ENCODE measurements around the gene KIF5C. TPM values are rescaled to one million over a fixed set of nuclear protein-coding genes. Genes with fewer than 3 reads are reported as not detected.
A peak's percentile ranks its signal among the peaks of the same experiment; 100 is the strongest.

The KIF5C gene
- polyA plus RNA-seq, 1 donor (not counting 4 experiments of a cell fraction or from before 2014, with no cell fraction given), result 0.03 TPM

DNA sequence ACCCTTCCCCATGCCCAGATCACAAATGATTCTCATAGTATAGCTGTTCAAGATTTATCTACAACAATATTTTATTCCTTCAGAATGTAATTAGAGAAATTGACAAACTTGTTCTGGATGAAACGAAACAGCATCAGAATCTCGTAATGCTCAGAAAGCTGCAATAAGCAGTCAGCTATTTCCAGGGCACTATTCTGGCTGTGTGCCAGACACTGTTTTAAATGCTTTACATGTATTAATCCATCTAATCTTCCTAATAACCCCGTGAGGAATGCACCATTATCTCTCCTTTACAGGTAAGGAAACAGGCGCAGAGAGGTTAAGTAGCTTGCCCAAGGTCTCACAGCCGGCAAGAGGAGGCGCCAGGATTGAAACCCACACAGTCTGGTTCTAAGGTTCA, 153.3 kb downstream of the KIF5C start:
- dilution Hi-C loops (cut with MboI; ENCODE audit: extremely low pct_ligation_motif_present, low sequenced_read_pairs), result loop anchor here (10.0 kb wide), 1 partner anchor 536 kb away; no protein-coding TSS in a partner anchor
- no peaks in the 10 kb centered on the region for H3K36me3 ChIP-seq (ENCODE audit: control insufficient read depth in 2 of 2, extremely low read depth in 1 of 2, insufficient read depth in 2 of 2, low read length in 2 of 2)
- DNase-seq (ENCODE audit: low read depth, low spot score), result no peak
- no peaks in the 10 kb centered on the region for H3K9me3 ChIP-seq (ENCODE audit: control insufficient read depth, low read depth, low read length)
- no peaks in the 10 kb centered on the region for H4K20me1 ChIP-seq (ENCODE audit: control insufficient read depth, extremely low read depth, insufficient read depth, low read length)
- no peaks in the 10 kb centered on the region for H3K9me1 ChIP-seq (ENCODE audit: control insufficient read depth, extremely low read depth, insufficient read depth, low read length)
- peak overlapping the region; percentile 92 for H3K4me2 ChIP-seq (ENCODE audit: control insufficient read depth, extremely low read depth, insufficient read depth, low read depth, low read length)
- no peak for FAIRE-seq
- peak overlapping the region; percentile 76 for H3K27ac ChIP-seq (ENCODE audit: control insufficient read depth, insufficient read depth, low read length)
- peaks cover 28% of the 10 kb centered on the region for H3K4me1 ChIP-seq (ENCODE audit: control insufficient read depth, extremely low read depth, insufficient read depth, low read length)
- H2AFZ ChIP-seq (ENCODE audit: control insufficient read depth, low read length), result peak overlapping the region; percentile 62
- no peaks in the 10 kb centered on the region for H3K79me2 ChIP-seq (ENCODE audit: control insufficient read depth, insufficient read depth, low read length)
- H3K27me3 ChIP-seq (ENCODE audit: control insufficient read depth, extremely low read depth, insufficient read depth, low read length), result no peaks in the 10 kb centered on the region
- TF ChIP-seq CTCF (optimal IDR thresholded peaks at IDR 0.05 in 1 of 3, IDR thresholded peaks at IDR 0.05 in 1 of 3, conservative IDR thresholded peaks at IDR 0.05 in 1 of 3; ENCODE audit: extremely low read depth in 1 of 3, insufficient read depth in 2 of 3, low read length in 3 of 3), result no peak
- no peak for TF ChIP-seq EZH2 (IDR thresholded peaks at IDR 0.05; ENCODE audit: low read length)
- H3K4me3 ChIP-seq (ENCODE audit: control insufficient read depth in 2 of 3, extremely low read depth in 1 of 3, insufficient read depth in 2 of 3, low read depth in 1 of 3, low read length in 3 of 3), result peak overlapping the region in 2 of 3 experiments; percentile 56 to 60
- peak overlapping the region; percentile 64 for H3K9ac ChIP-seq (ENCODE audit: control insufficient read depth, extremely low read depth, insufficient read depth, low read length)

DNA sequence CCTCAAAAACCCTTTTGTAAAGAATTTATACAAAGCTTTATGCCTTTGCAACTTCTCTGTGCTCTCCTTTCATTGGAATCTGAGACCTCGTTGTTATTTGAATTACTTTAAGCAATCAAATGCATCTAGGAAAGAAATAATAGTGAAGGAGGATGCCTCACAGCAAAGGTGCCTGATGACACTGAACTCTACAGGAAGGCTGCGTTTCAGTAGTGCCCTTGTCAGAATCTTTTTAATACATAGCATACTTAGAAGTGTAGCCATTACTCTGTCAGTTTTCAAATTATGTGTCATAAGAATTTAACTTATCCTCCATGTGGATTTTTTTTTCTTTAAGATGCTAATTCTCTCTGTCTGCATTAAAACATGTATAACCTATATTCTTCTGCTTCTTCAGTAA, 153.9 kb downstream of the KIF5C start:
- Histone ChIP-seq H3K27me3 (ENCODE audit: control insufficient read depth, extremely low read depth, insufficient read depth, low read length) (no peaks in the 10 kb centered on the region), H3K9me3 (ENCODE audit: control insufficient read depth, low read depth, low read length) (no peaks in the 10 kb centered on the region), H3K79me2 (ENCODE audit: control insufficient read depth, insufficient read depth, low read length) (no peaks in the 10 kb centered on the region), H2AFZ (ENCODE audit: control insufficient read depth, low read length) (peak overlapping the region; percentile 17), H3K4me3 (ENCODE audit: control insufficient read depth in 2 of 3, extremely low read depth in 1 of 3, insufficient read depth in 2 of 3, low read depth in 1 of 3, low read length in 3 of 3) (peak overlapping the region in 1 of 3 experiments; percentile 60), H3K27ac (ENCODE audit: control insufficient read depth, insufficient read depth, low read length) (peak overlapping the region; percentile 76), H3K4me1 (ENCODE audit: control insufficient read depth, extremely low read depth, insufficient read depth, low read length) (peaks cover 28% of the 10 kb centered on the region), H3K9me1 (ENCODE audit: control insufficient read depth, extremely low read depth, insufficient read depth, low read length) (no peaks in the 10 kb centered on the region), H4K20me1 (ENCODE audit: control insufficient read depth, extremely low read depth, insufficient read depth, low read length) (no peaks in the 10 kb centered on the region), H3K4me2 (ENCODE audit: control insufficient read depth, extremely low read depth, insufficient read depth, low read depth, low read length) (peak overlapping the region; percentile 92), H3K36me3 (ENCODE audit: control insufficient read depth in 2 of 2, extremely low read depth in 1 of 2, insufficient read depth in 2 of 2, low read length in 2 of 2) (no peaks in the 10 kb centered on the region), H3K9ac (ENCODE audit: control insufficient read depth, extremely low read depth, insufficient read depth, low read length) (no peak overlapping the region)
- dilution Hi-C loops (cut with MboI; ENCODE audit: extremely low pct_ligation_motif_present, low sequenced_read_pairs), result loop anchor here (10.0 kb wide), 1 partner anchor 536 kb away; no protein-coding TSS in a partner anchor
- no peak for DNase-seq (ENCODE audit: low read depth, low spot score)
- FAIRE-seq, result no peak
- TF ChIP-seq CTCF (optimal IDR thresholded peaks at IDR 0.05 in 1 of 3, IDR thresholded peaks at IDR 0.05 in 1 of 3, conservative IDR thresholded peaks at IDR 0.05 in 1 of 3; ENCODE audit: extremely low read depth in 1 of 3, insufficient read depth in 2 of 3, low read length in 3 of 3) (no peak), EZH2 (IDR thresholded peaks at IDR 0.05; ENCODE audit: low read length) (no peak)
